HG03442 (cell line): ENCODE results near the gene DIAPH2.

Experiments used
- ATAC-seq: cut with Tn5 transposase; IDR thresholded peaks from one replicate; pipeline ENCODE4 v1.9.1; 2021; ENCODE audit warnings: mild to moderate bottlenecking, moderate library complexity; ENCODE audit not compliant: unreplicated experiment

The DIAPH2 gene

DNA sequence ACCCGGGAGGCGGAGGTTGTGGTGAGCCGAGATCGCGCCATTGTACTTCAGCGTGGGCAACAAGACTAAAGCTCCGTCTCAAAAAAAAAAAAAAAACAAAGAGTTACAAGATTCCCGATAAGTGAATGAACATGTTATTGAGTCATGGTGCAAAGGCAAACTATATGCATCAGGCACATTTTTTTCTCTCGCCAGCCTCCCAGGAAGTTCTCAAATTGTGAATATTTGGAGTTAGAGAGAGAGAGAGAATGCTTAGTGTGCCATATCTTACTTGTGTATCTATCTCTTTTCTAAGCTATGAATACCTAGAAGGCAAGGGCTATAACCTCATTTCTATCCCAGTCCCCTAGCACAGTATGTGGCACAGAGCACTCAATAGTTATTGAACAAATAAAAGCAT, 599.9 kb downstream of the DIAPH2 start:
- ATAC-seq = no peak

DNA sequence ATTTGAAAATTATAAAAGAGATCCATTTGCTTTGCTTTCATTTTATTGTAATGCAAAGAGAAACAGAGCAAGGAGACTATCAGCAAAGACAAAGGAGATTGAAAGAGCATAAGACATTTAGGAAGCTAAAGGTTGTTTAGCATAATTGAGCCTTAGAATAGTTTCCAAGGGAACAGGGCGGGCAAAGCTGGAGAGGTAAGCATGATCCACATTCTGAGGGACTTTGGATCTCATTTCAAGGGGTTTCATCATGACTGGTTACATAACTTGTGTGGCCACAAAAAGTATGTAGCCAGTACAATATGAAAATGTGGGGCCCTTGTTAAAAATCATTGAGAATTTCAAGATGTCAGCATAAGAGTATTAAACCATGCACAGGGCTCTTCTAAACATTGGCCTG, 605.6 kb downstream of the DIAPH2 start:
- ATAC-seq = no peak

GRCh38 chrX:97294041-97294440, 609.4 kb downstream of the DIAPH2 start:
- ATAC-seq = no peak

DNA sequence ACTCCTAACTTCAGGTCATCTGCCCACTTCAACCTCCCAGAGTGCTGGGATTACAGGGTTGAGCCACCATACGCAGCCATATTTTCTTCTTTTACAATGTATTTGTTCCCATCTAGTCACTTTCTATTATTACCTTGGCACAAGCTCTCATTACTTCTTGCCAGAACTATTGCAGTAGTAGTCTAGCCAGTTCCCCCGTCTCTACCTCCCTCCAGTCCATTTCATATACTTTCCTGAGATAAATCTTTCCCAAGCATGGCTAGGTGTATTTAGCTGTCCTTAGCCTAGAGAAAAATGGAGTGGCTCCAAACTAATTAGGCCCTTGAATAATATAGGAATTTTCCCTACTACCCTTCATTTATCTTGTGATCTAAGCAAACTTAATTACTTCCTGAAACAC, 611.3 kb downstream of the DIAPH2 start:
- ATAC-seq = no peak

- no peak for ATAC-seq
Measured at GRCh38 chrX:97306771-97307470, 622.3 kb downstream of the DIAPH2 start.

- no peak for ATAC-seq
Measured at GRCh38 chrX:97308171-97308570, 623.5 kb downstream of the DIAPH2 start.

DNA sequence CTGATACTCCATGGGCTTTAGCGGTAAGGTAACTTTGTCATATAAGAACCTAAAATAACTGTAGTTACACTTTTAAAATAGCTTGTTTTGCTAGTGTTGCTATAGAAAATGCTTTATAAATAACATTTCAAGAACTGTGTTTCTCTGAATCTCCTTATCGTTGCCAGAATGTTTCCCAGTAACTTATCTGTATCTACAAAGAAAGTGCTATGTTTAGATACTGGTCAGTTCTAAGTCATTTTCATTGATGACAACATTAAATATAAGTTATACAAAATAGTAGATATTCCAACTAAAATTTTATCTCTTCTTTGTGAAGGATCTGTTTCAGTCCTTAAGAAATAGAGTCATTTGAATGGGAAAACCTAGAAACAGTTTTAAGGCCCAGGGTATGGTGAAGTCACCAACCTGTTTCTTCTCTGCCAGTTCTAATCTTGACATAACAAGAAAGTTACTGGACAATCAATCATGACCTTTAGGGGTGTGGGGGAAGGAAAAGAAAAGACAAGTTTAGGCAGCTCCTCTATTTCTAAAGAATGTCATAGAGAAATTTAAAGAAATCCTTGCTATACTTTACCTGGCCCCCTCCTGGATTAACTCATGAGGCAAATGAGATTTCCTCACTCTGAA, 625.0 kb downstream of the DIAPH2 start:
- no peak for ATAC-seq

DNA sequence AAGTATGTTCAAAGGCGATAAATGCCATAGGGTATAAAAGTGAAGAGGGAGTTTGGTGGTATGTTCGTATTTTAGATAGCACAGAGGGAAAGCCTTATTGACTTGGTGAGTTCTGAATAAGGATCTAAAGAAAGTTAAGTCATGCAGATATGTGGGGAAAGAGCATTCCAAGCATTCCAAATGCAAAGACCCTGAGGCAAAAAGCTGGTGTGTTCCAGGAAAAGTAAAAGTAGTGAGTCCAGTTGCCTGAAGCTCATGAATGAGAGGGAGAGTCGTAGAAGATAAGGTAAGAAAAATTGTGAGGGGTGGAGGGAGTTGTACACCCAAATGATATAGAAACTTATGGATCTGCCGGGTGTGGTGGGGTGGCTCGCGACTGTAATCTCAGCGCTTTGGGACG, 625.7 kb downstream of the DIAPH2 start:
- ATAC-seq = no peak

DNA sequence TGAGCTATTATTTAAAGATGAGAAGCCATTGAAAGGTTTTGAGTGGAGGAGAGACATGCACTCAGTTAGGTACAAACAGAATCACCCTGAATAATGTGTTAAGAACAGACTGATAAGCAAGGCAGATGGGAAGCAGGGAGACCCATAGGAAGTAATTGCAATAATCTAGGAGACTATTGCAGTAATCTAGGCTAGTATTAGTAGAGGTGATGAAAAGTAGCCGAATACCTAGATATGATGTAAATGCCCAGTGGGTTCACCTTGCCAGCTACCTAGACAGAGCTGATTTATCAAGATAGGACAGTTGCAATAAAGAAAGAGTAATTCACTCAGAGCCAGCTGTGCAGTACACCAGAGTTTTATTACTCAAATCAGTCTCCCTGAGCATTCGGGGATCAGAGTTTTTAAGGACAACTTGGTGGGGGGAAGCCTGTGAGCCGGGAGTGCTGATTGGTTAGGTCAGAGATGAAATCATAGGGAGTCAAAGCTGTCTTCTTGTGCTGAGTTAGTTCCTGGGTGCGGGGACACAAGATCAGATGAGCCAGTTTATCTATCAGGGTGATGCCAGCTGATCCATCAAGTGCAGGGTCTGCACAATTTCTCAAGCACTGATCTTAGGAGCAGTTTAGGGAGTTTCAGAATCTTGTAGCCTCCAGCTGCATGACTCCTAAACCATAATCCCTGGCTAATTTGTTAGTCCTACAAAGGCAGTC, 626.6 kb downstream of the DIAPH2 start:
- no peak for ATAC-seq

GRCh38 chrX:97314345-97314744, 629.7 kb downstream of the DIAPH2 start:
- no peak for ATAC-seq

DNA sequence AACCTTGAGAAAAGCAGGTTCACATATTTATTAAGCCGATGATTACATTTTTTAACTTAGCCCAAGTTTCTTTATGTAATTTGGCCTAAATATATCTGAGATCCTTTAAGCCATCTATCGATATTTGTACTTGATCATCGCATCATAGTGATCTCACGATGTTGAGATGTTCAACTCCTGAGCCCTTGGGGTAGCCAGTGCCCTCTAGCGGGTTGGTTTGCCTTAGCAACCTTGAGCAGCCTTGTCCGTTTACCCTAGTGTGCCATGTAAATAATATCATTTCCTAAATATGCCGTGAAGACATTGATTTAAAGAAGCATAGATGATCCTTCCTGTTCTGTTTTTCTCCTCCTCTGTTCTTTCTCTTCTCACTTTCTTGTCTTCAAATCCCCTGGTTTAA, 631.3 kb downstream of the DIAPH2 start:
- ATAC-seq = no peak

- no peak for ATAC-seq
Measured at GRCh38 chrX:97320305-97320704, 635.7 kb downstream of the DIAPH2 start.

DNA sequence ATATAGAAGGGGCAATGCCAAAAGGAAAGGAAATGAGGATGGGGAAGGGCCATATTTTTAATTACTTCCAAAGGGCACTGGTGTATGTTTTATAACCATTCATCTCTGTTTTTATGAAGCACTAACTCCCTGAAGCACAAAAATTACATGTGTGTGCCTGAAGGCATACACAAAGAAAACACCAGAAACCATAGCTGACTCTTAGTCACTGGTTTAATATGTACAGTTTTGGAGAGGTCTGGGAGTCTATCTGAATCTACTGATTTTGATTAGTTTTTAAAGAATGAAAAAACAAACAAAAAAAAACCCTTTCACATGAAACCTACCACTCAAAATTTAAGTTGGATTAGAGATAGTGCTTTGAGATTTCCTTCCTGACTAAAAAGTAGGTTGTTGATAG, 637.8 kb downstream of the DIAPH2 start:
- no peak for ATAC-seq

DNA sequence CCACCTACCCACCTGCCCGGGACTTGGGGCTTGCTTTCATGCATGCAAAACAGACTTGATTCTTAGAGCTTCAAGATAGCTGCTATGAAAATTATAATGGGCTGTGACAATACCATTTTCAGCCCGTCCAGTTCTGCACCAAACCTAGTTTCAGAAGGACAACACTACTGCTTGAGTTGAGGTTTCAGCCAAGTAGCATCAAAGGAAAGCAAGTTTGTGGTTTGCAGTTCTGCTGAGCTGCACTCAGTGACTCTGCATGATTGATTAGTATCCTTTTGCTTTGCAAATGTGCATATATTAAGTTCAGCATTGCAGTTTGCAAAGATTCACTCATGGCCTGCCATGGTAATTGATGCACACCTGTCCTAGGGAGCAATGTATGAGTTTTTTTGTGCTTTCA, 641.8 kb downstream of the DIAPH2 start:
- peak; percentile 90 for ATAC-seq

DNA sequence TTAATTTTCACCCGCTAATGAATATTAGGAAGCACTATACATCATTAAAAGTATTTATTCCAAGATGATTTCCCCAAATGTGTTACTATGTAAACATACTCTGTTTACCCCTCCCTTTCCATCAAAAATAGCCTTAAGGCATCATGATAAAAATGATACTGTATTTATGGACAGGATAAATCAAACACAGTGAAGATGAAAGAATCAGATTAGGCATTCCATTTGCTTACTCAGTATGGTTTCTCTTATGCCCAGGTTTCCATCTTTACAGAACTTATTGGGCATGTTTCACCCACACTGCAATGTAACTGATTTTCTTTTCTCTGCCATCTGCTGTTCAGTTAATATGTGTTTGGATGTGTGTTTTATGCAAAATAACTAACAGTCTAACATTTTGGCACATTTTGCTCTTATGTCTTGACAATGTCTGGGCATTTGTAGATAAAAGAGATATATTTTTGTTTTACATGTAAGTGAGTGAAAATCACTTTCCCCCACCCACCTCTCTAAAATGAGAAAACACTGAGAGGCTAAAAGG, 644.3 kb downstream of the DIAPH2 start:
- no peak for ATAC-seq

- peak; percentile 59 for ATAC-seq
Measured at GRCh38 chrX:97330151-97330550, 645.5 kb downstream of the DIAPH2 start.

DNA sequence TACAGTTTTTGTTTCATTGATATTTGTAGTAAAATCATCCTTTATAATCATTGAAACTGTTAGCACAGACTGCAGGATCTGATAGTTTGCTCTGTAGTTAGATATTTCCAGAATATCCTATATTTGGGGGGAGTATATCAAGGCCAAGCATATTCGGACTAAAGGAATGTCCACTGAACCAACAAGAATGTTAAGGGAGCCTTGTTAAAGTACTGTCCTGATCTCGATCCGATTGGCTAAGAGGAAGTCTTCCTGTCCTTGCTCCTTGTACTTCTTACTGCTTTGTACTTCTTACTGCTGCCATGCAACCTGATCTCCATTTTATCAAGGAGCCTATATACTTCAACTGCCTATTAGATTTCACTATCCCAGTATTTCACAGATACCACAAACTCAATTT, 648.3 kb downstream of the DIAPH2 start:
- ATAC-seq = no peak

DNA sequence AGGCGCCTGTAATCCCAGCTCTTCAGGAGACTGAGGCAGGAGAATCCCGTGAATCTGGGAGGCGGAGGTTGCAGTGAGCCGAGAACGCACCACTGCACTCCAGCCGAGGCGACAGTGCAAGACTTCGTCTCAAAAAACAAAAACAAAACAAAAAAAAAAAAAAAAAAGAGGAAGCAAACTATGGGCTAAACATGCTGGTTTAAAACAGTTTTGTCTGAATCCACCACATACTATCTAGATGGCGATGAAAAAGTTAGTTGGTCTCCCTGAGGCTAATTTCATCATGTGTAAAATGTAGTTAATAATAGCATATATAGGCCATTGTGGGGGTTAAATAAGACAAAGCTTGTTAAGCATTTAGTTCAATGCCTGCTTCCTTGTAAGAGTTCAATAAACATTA, 650.2 kb downstream of the DIAPH2 start:
- ATAC-seq = no peak

DNA sequence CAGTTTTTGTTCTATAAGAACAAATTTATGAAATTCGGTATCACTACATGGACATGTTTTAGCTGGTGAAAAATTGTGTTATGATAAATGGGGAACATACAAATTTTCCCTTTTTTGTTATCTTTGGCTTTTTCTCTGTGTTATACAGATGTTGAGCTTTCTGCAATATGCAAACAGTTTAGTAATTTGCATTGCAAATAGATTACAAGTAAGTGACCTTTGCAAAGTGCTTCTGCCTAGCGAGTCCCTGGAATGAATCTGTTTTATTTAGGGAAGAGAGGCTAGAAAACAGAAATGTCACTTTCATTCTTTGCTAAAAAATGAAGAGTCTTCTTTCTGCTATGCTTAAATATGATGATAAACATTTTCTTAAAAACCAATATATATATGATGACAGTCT, 660.1 kb downstream of the DIAPH2 start:
- ATAC-seq = no peak

- ATAC-seq = no peak
Measured at GRCh38 chrX:97358941-97359340, 674.3 kb downstream of the DIAPH2 start.

DNA sequence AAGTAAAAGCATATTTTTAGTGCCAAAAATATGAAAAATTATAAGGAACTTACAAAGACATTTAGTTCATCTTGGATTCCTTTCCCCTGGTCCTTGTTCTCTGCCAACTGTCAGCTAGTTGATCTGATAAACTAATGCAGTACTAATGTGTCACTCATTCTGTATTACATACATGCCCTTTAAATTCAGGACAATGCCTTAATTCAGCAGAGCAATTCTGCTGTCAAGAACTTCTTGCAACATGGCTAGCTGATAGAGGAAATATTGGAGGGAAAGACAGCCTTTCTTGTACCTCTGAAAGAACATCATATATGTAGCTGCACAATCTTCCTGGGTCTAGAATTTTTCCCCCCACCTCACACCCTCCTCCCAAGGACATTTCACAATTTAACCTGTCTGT, 679.2 kb downstream of the DIAPH2 start:
- ATAC-seq = no peak

DNA sequence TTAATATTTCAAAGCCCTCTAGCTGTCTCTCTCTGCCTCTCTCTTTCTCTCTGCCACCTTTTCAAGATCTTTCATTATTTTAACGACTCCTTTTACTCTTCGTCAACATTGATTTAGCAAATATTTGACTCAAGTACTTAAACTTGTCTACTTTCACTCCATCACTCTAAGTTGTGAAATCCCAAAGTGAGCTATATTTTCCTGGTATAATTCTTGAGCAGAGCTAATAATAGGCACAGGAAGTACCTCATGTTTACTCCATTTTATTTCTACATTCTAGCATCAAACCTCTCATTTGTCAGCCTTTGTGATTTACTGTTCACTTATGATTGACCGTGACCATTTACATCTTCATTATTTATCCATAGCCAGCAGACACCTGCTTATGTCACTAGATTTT, 681.6 kb downstream of the DIAPH2 start:
- ATAC-seq = no peak
